ENCODE measurements around the gene PNLIP.

The PNLIP gene

DNA sequence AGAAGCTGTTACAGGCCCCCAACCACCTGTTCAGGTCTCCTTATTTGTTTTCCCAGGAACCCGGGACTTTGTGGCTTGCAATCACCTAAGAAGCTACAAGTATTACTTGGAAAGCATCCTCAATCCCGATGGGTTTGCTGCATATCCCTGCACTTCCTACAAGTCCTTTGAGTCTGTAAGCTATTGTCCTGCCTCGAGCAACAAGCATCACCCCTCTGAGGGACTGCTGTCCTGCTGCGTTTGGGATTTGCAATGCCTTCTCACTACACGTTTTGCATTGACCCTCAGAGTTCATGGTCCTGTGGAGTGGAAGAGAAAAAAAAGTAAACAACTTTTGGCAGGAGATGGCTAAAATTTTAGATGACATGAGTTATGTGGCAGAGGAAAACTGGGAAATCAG is 54.3 kb downstream of the PNLIP start:
- no peak overlapping the region for H3K18ac ChIP-seq (ENCODE audit: low read length)
- no peak overlapping the region for H4K8ac ChIP-seq (ENCODE audit: low read depth, low read length)
- H3K4me2 ChIP-seq (ENCODE audit: low read length), result no peak overlapping the region
- H3K27me3 ChIP-seq (ENCODE audit: insufficient read depth, low read length), result no peaks in the 10 kb centered on the region
- no peak overlapping the region for H2BK120ac ChIP-seq (ENCODE audit: insufficient read depth, low read length, poor library complexity)
- H2AFZ ChIP-seq (ENCODE audit: insufficient read depth, low read length, poor library complexity), result no peak overlapping the region
- H3K79me1 ChIP-seq (ENCODE audit: low read length), result no peaks in the 10 kb centered on the region
- no peak overlapping the region for H3K9ac ChIP-seq (ENCODE audit: low read length)
- no peak overlapping the region for H4K12ac ChIP-seq (ENCODE audit: low read depth, low read length)
- peaks cover 3% of the 10 kb centered on the region for H3K9me3 ChIP-seq (ENCODE audit: insufficient read depth, low read depth, low read length)
- H3K4me3 ChIP-seq (ENCODE audit: low read depth, low read length), result no peak overlapping the region
- no peaks in the 10 kb centered on the region for H3K79me2 ChIP-seq (ENCODE audit: control insufficient read depth, insufficient read depth, low read length, poor library complexity)
- H2AK5ac ChIP-seq (ENCODE audit: low read length), result no peak overlapping the region
- H3K23ac ChIP-seq (ENCODE audit: low read length), result no peak overlapping the region
- no peak overlapping the region for H2BK5ac ChIP-seq (ENCODE audit: low read depth, low read length, poor library complexity)
- H3K4ac ChIP-seq (ENCODE audit: low read depth, low read length), result no peak overlapping the region
- no peak for DNase-seq
- H3K27ac ChIP-seq (ENCODE audit: low read depth, low read length), result no peak overlapping the region
- H3K14ac ChIP-seq (ENCODE audit: low read length), result no peak overlapping the region
- H2BK12ac ChIP-seq (ENCODE audit: low read length), result no peak overlapping the region
- no peaks in the 10 kb centered on the region for H3K4me1 ChIP-seq (ENCODE audit: control insufficient read depth in 1 of 2, insufficient read depth in 2 of 2, low read length in 2 of 2)
- no peaks in the 10 kb centered on the region for H3K36me3 ChIP-seq (ENCODE audit: control insufficient read depth in 1 of 2, insufficient read depth in 2 of 2, low read length in 2 of 2)
- H4K91ac ChIP-seq (ENCODE audit: low read depth, low read length), result no peak overlapping the region
- WGBS (ENCODE audit: extremely low coverage, insufficient coverage, insufficient read length), result no CpG with 5 or more reads among the region's 5 CpGs

GRCh38 chr10:116602648-116603400 is 57.1 kb downstream of the PNLIP start:
- DNase-seq, result no peak
- Histone ChIP-seq H2BK120ac (ENCODE audit: insufficient read depth, low read length, poor library complexity) (no peak overlapping the region), H3K27ac (ENCODE audit: low read depth, low read length) (no peak overlapping the region), H3K36me3 (ENCODE audit: control insufficient read depth in 1 of 2, insufficient read depth in 2 of 2, low read length in 2 of 2) (no peaks in the 10 kb centered on the region), H3K79me1 (ENCODE audit: low read length) (no peaks in the 10 kb centered on the region), H3K9me3 (ENCODE audit: insufficient read depth, low read depth, low read length) (no peaks in the 10 kb centered on the region), H4K8ac (ENCODE audit: low read depth, low read length) (no peak overlapping the region), H2BK12ac (ENCODE audit: low read length) (no peak overlapping the region), H4K12ac (ENCODE audit: low read depth, low read length) (no peak overlapping the region), H3K18ac (ENCODE audit: low read length) (no peak overlapping the region), H4K91ac (ENCODE audit: low read depth, low read length) (no peak overlapping the region), H2AK5ac (ENCODE audit: low read length) (no peak overlapping the region), H3K23ac (ENCODE audit: low read length) (no peak overlapping the region), H3K4me3 (ENCODE audit: low read depth, low read length) (no peak overlapping the region), H3K4ac (ENCODE audit: low read depth, low read length) (no peak overlapping the region), H2BK5ac (ENCODE audit: low read depth, low read length, poor library complexity) (no peak overlapping the region), H3K14ac (ENCODE audit: low read length) (no peak overlapping the region), H3K79me2 (ENCODE audit: control insufficient read depth, insufficient read depth, low read length, poor library complexity) (no peaks in the 10 kb centered on the region), H3K4me2 (ENCODE audit: low read length) (no peak overlapping the region), H3K27me3 (ENCODE audit: insufficient read depth, low read length) (no peaks in the 10 kb centered on the region), H3K4me1 (ENCODE audit: control insufficient read depth in 1 of 2, insufficient read depth in 2 of 2, low read length in 2 of 2) (no peaks in the 10 kb centered on the region), H2AFZ (ENCODE audit: insufficient read depth, low read length, poor library complexity) (no peak overlapping the region), H3K9ac (ENCODE audit: low read length) (no peak overlapping the region)
- WGBS (ENCODE audit: extremely low coverage, insufficient coverage, insufficient read length), result no CpG with 5 or more reads among the region's 10 CpGs

- no peak overlapping the region for H4K8ac ChIP-seq (ENCODE audit: low read depth, low read length)
- H3K4me1 ChIP-seq (ENCODE audit: control insufficient read depth in 1 of 2, insufficient read depth in 2 of 2, low read length in 2 of 2), result no peaks in the 10 kb centered on the region
- no peaks in the 10 kb centered on the region for H3K27me3 ChIP-seq (ENCODE audit: insufficient read depth, low read length)
- no peak overlapping the region for H3K9ac ChIP-seq (ENCODE audit: low read length)
- no peak overlapping the region for H2BK5ac ChIP-seq (ENCODE audit: low read depth, low read length, poor library complexity)
- H2BK12ac ChIP-seq (ENCODE audit: low read length), result no peak overlapping the region
- H3K79me2 ChIP-seq (ENCODE audit: control insufficient read depth, insufficient read depth, low read length, poor library complexity), result no peaks in the 10 kb centered on the region
- no peak overlapping the region for H3K4ac ChIP-seq (ENCODE audit: low read depth, low read length)
- H3K27ac ChIP-seq (ENCODE audit: low read depth, low read length), result no peak overlapping the region
- WGBS (ENCODE audit: extremely low coverage, insufficient coverage, insufficient read length), result no CpG with 5 or more reads among the region's 8 CpGs
- H3K36me3 ChIP-seq (ENCODE audit: control insufficient read depth in 1 of 2, insufficient read depth in 2 of 2, low read length in 2 of 2), result no peaks in the 10 kb centered on the region
- H3K79me1 ChIP-seq (ENCODE audit: low read length), result no peaks in the 10 kb centered on the region
- no peak overlapping the region for H3K4me3 ChIP-seq (ENCODE audit: low read depth, low read length)
- H4K91ac ChIP-seq (ENCODE audit: low read depth, low read length), result no peak overlapping the region
- H4K12ac ChIP-seq (ENCODE audit: low read depth, low read length), result no peak overlapping the region
- no peak overlapping the region for H3K18ac ChIP-seq (ENCODE audit: low read length)
- H3K4me2 ChIP-seq (ENCODE audit: low read length), result no peak overlapping the region
- no peak overlapping the region for H2AK5ac ChIP-seq (ENCODE audit: low read length)
- no peak overlapping the region for H3K14ac ChIP-seq (ENCODE audit: low read length)
- no peak overlapping the region for H2AFZ ChIP-seq (ENCODE audit: insufficient read depth, low read length, poor library complexity)
- H3K23ac ChIP-seq (ENCODE audit: low read length), result no peak overlapping the region
- H3K9me3 ChIP-seq (ENCODE audit: insufficient read depth, low read depth, low read length), result peaks cover 4% of the 10 kb centered on the region
- H2BK120ac ChIP-seq (ENCODE audit: insufficient read depth, low read length, poor library complexity), result no peak overlapping the region
- no peak for DNase-seq
These were observed 60.3 kb downstream of the PNLIP start for GRCh38 chr10:116606061-116606483.

GRCh38 chr10:116607336-116607735 is 61.6 kb downstream of the PNLIP start:
- Histone ChIP-seq H2BK5ac (ENCODE audit: low read depth, low read length, poor library complexity) (no peak overlapping the region), H3K36me3 (ENCODE audit: control insufficient read depth in 1 of 2, insufficient read depth in 2 of 2, low read length in 2 of 2) (no peaks in the 10 kb centered on the region), H3K4ac (ENCODE audit: low read depth, low read length) (no peak overlapping the region), H3K27me3 (ENCODE audit: insufficient read depth, low read length) (no peaks in the 10 kb centered on the region), H2AFZ (ENCODE audit: insufficient read depth, low read length, poor library complexity) (no peak overlapping the region), H3K79me1 (ENCODE audit: low read length) (no peaks in the 10 kb centered on the region), H2BK12ac (ENCODE audit: low read length) (no peak overlapping the region), H4K8ac (ENCODE audit: low read depth, low read length) (no peak overlapping the region), H3K4me1 (ENCODE audit: control insufficient read depth in 1 of 2, insufficient read depth in 2 of 2, low read length in 2 of 2) (no peaks in the 10 kb centered on the region), H3K18ac (ENCODE audit: low read length) (no peak overlapping the region), H3K79me2 (ENCODE audit: control insufficient read depth, insufficient read depth, low read length, poor library complexity) (no peaks in the 10 kb centered on the region), H4K12ac (ENCODE audit: low read depth, low read length) (no peak overlapping the region), H2BK120ac (ENCODE audit: insufficient read depth, low read length, poor library complexity) (no peak overlapping the region), H3K9me3 (ENCODE audit: insufficient read depth, low read depth, low read length) (peaks cover 6% of the 10 kb centered on the region), H4K91ac (ENCODE audit: low read depth, low read length) (no peak overlapping the region), H2AK5ac (ENCODE audit: low read length) (no peak overlapping the region), H3K9ac (ENCODE audit: low read length) (no peak overlapping the region), H3K4me3 (ENCODE audit: low read depth, low read length) (no peak overlapping the region), H3K14ac (ENCODE audit: low read length) (no peak overlapping the region), H3K23ac (ENCODE audit: low read length) (no peak overlapping the region), H3K4me2 (ENCODE audit: low read length) (no peak overlapping the region), H3K27ac (ENCODE audit: low read depth, low read length) (no peak overlapping the region)
- no CpG with 5 or more reads among the region's 6 CpGs for WGBS (ENCODE audit: extremely low coverage, insufficient coverage, insufficient read length)
- no peak for DNase-seq

All from trophoblast cell (in vitro differentiated cells and primary cell).